Eye (tissue), 1 donor: ENCODE measurements around the gene ISL1.

Experiments
- DNase-seq: peaks from one replicate; pipeline ENCODE4 v3.0.0-alpha.2; 2015

Gene ISL1

GRCh38 chr5:51383131-51384121 lies at the start of gene ISL1:
TSS of gene ISL1 (plus strand) at chr5:51383448. CDS start at chr5:51383672, 224 bp downstream.
- peak; percentile 95 for DNase-seq

GRCh38 chr5:51336878-51337277 lies 46.4 kb upstream of the ISL1 start:
- DNase-seq = no peak

GRCh38 chr5:51345106-51345505 lies 38.1 kb upstream of the ISL1 start:
- DNase-seq = no peak

GRCh38 chr5:51347157-51347556 lies 36.1 kb upstream of the ISL1 start:
- DNase-seq = no peak

- DNase-seq = peak; percentile 15
These were observed 35.5 kb upstream of the ISL1 start for GRCh38 chr5:51347704-51348103.

- no peak for DNase-seq
These were observed 12.2 kb upstream of the ISL1 start for GRCh38 chr5:51371052-51371451.

- DNase-seq = peak; percentile 54
These were observed 9.2 kb upstream of the ISL1 start for GRCh38 chr5:51373880-51374523.

GRCh38 chr5:51375084-51375483 lies 8.2 kb upstream of the ISL1 start:
- DNase-seq = no peak

- DNase-seq = peak; percentile 68
These were observed 6.7 kb upstream of the ISL1 start for GRCh38 chr5:51376509-51376908.

- peak; percentile 75 for DNase-seq
These were observed 5.8 kb upstream of the ISL1 start for GRCh38 chr5:51377151-51378060.

GRCh38 chr5:51378061-51378409 lies 5.2 kb upstream of the ISL1 start:
- no peak for DNase-seq

- DNase-seq = peak; percentile 83
These were observed 4.6 kb upstream of the ISL1 start for GRCh38 chr5:51378448-51379330.

- no peak for DNase-seq
These were observed 3.9 kb upstream of the ISL1 start for GRCh38 chr5:51379331-51379700.

GRCh38 chr5:51380603-51381207 lies 2.5 kb upstream of the ISL1 start:
- DNase-seq = peak; percentile 89

GRCh38 chr5:51381761-51382474 lies 1.3 kb upstream of the ISL1 start:
- peak; percentile 71 for DNase-seq

GRCh38 chr5:51382521-51383130 lies 622 bp upstream of the ISL1 start:
- no peak for DNase-seq

- peak; percentile 69 for DNase-seq
These were observed 1.1 kb downstream of the ISL1 start for GRCh38 chr5:51384281-51384840.

- DNase-seq = peak; percentile 63
These were observed 2.0 kb downstream of the ISL1 start for GRCh38 chr5:51385216-51385615.

- DNase-seq = peak; percentile 73
These were observed 4.0 kb downstream of the ISL1 start for GRCh38 chr5:51386916-51387883.
